HEK293 (cell line): Measurements from ENCODE around the gene EVI5L.

ENCODE experiments used
- CTCF ChIA-PET: fragments of 350-600 bp; formaldehyde crosslinking; extraction: SDS; loops from one replicate; lab custom pipeline; 2021; ENCODE audit warnings: antibody characterized with exemption; lab: Yijun Ruan, JAX
- POLR2A ChIA-PET: fragments of 300-600 bp; formaldehyde crosslinking; extraction: SDS; loops from one replicate; lab custom pipeline; 2020; ENCODE audit warnings: antibody characterized with exemption, inconsistent platforms; lab: Yijun Ruan, JAX
- H3K27ac ChIP-seq: fragments of 200-500 bp; sonication (Bioruptor generic); 2 replicates; pipeline ENCODE4 v1.5.1; 2014; ENCODE audit warnings: low read depth, low read length, control low read depth, inconsistent platforms; ENCODE audit errors: extremely low read depth
- H3K36me3 ChIP-seq, 2 experiments: fragments of 200-500 bp in 1 of 2; sonication (Bioruptor generic) in 1 of 2; 1 replicate in 1 of 2; 2 replicates in 1 of 2; pipeline ENCODE4 v1.5.1; 2014 to 2017; ENCODE audit warnings: inconsistent platforms in 2 of 2, low read length in 2 of 2; ENCODE audit not compliant: control insufficient read depth in 2 of 2, insufficient read depth in 1 of 2
- H3K4me1 ChIP-seq: fragments of 200-500 bp; sonication (Bioruptor generic); 2 replicates; pipeline ENCODE4 v1.5.1; 2014; ENCODE audit warnings: mild to moderate bottlenecking, low read length, inconsistent platforms; ENCODE audit not compliant: control insufficient read depth, insufficient read depth
- H3K4me3 ChIP-seq: 2 replicates; pipeline ENCODE4 v1.5.1; 2011; ENCODE audit warnings: low read depth, mild to moderate bottlenecking, control low read depth, low read length, moderate library complexity
- H3K9me3 ChIP-seq: fragments of 200-500 bp; sonication (Bioruptor generic); 2 replicates; pipeline ENCODE4 v1.5.1; 2014; ENCODE audit warnings: low read depth, low read length, inconsistent platforms; ENCODE audit not compliant: control insufficient read depth, insufficient read depth
- CTCF ChIP-seq: fragments of 450-650 bp; formaldehyde crosslinking; IDR thresholded peaks from 2 replicates; pipeline ENCODE4 v1.5.1; 2016; ENCODE audit warnings: missing biosample characterization, missing genetic modification characterization
- EGR2 ChIP-seq: fragments of 450-650 bp; formaldehyde crosslinking; IDR thresholded peaks from 2 replicates; pipeline ENCODE4 v1.5.1; 2016; ENCODE audit warnings: low read depth, missing biosample characterization, missing genetic modification characterization
- KLF1 ChIP-seq: fragments of 450-650 bp; formaldehyde crosslinking; IDR thresholded peaks from 2 replicates; pipeline ENCODE4 v1.5.1; 2016; ENCODE audit warnings: missing biosample characterization, missing genetic modification characterization
- KLF8 ChIP-seq: fragments of 450-650 bp; formaldehyde crosslinking; IDR thresholded peaks from 2 replicates; pipeline ENCODE4 v1.5.1; 2016; ENCODE audit warnings: missing biosample characterization, missing genetic modification characterization
- PATZ1 ChIP-seq: fragments of 450-650 bp; formaldehyde crosslinking; IDR thresholded peaks from 2 replicates; pipeline ENCODE4 v1.5.1; 2016; ENCODE audit warnings: missing biosample characterization, missing genetic modification characterization
- ZBTB10 ChIP-seq: fragments of 450-650 bp; formaldehyde crosslinking; IDR thresholded peaks from 2 replicates; pipeline ENCODE4 v1.5.1; 2016; ENCODE audit warnings: missing biosample characterization, missing genetic modification characterization
- ZFHX2 ChIP-seq: fragments of 450-650 bp; formaldehyde crosslinking; conservative IDR thresholded peaks from 2 replicates; pipeline ENCODE4 v1.5.1; 2016; ENCODE audit warnings: missing biosample characterization, missing genetic modification characterization
- ZFP37 ChIP-seq: fragments of 450-650 bp; formaldehyde crosslinking; IDR thresholded peaks from 2 replicates; pipeline ENCODE4 v1.5.1; 2016; ENCODE audit warnings: missing biosample characterization, missing genetic modification characterization
- ZNF248 ChIP-seq: fragments of 450-650 bp; formaldehyde crosslinking; IDR thresholded peaks from 2 replicates; pipeline ENCODE4 v1.5.1; 2017; ENCODE audit warnings: missing biosample characterization, missing genetic modification characterization
- ZNF335 ChIP-seq: fragments of 450-650 bp; formaldehyde crosslinking; conservative IDR thresholded peaks from 2 replicates; pipeline ENCODE4 v1.5.1; 2016; ENCODE audit warnings: missing biosample characterization, missing genetic modification characterization
- ZNF561 ChIP-seq: fragments of 450-650 bp; IDR thresholded peaks from 2 replicates; pipeline ENCODE4 v1.5.1; 2018; ENCODE audit warnings: missing biosample characterization, missing genetic modification characterization, borderline replicate concordance
- ZNF629 ChIP-seq: fragments of 450-650 bp; formaldehyde crosslinking; IDR thresholded peaks from 2 replicates; pipeline ENCODE4 v1.5.1; 2017; ENCODE audit warnings: missing biosample characterization, missing genetic modification characterization
- ZNF670 ChIP-seq: fragments of 450-650 bp; formaldehyde crosslinking; IDR thresholded peaks from 2 replicates; pipeline ENCODE4 v1.5.1; 2016; ENCODE audit warnings: missing biosample characterization, missing genetic modification characterization, low read depth
- ZNF747 ChIP-seq: fragments of 450-650 bp; formaldehyde crosslinking; IDR thresholded peaks from 2 replicates; pipeline ENCODE4 v1.5.1; 2016; ENCODE audit warnings: missing biosample characterization, missing genetic modification characterization

EVI5L gene

GRCh38 chr19:7911508-7912143 lies 81.6 kb downstream of the EVI5L start:
- H3K4me1 ChIP-seq: no peaks in the 10 kb centered on the region
- peaks cover 0 to 36% of the 10 kb centered on the region in 2 experiments; a peak in 2 of 3 replicates for H3K36me3 ChIP-seq
- no peaks in the 10 kb centered on the region for H3K9me3 ChIP-seq
- CTCF ChIA-PET: interaction anchor here (0.7 to 1.1 kb wide), 3 partner anchors 8 to 43 kb away, joined by 3 to 4 read pairs (median 3); partner anchors contain the start of gene SNAPC2
- no peak for TF ChIP-seq CTCF (tag by site-specific recombination)
- TF ChIP-seq ZNF561 (tag by site-specific recombination): no peak
- peak; percentile 6; the same call in 1 of the 2 replicates for TF ChIP-seq EGR2 (tag by site-specific recombination)
- 0 out of 2 replicates have a peak, but pooled peaks have one; percentile 20 for TF ChIP-seq KLF8
- TF ChIP-seq KLF1 (tag by site-specific recombination): peak; percentile 83
- TF ChIP-seq ZBTB10 (tag by site-specific recombination): 0 out of 2 replicates have a peak, but pooled peaks have one; percentile 33
- no peak for TF ChIP-seq ZNF629 (tag by site-specific recombination)
- TF ChIP-seq ZFHX2 (tag by site-specific recombination): peak; percentile 36; the same call in 1 of the 2 replicates
- TF ChIP-seq ZNF670 (tag by site-specific recombination): no peak
- no peak for TF ChIP-seq ZNF747 (tag by site-specific recombination)
- 0 out of 2 replicates have a peak, but pooled peaks have one; percentile 46 for TF ChIP-seq PATZ1 (tag by site-specific recombination)
- no peak for TF ChIP-seq ZNF248 (tag by site-specific recombination)
- H3K27ac ChIP-seq: no peak overlapping the region
- POLR2A ChIA-PET: interaction anchor here (1.1 to 2.3 kb wide), 3 partner anchors 8 to 14 kb away, joined by 3 to 15 read pairs (median 8); partner anchors contain the start of genes MAP2K7 and SNAPC2
- no peak overlapping the region for H3K4me3 ChIP-seq

DNA sequence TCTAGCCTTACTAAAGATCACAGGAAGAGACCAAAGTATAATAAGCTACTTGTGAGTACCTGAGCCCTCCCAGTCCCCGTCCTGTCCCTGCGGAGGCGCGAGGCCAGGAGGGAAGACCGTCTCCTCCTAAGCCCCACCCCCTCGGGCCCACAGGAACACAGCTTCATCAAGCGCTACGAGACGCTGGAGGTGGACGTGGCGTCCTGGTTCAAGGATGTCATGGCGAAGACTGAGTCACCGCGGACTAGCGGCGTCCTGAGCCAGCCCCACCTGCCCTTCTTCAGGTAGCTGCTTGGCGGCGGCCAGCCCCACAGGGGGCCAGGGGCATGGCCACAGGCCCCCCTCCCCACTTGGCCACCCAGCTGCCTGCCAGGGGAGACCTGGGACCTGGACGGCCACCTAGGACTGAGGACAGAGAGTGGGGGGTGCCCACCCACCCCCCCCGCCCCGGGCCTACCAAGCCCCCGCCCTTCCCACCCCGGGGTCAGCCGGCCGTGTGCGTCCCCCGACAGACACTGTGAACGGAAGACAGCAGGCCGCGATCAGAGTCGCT lies 82.2 kb downstream of the EVI5L start:
- Histone ChIP-seq H3K36me3 (peaks cover 0 to 34% of the 10 kb centered on the region in 2 experiments; a peak in 2 of 3 replicates), H3K4me3 (no peak overlapping the region), H3K9me3 (no peaks in the 10 kb centered on the region), H3K4me1 (no peaks in the 10 kb centered on the region; the same call in 1 of the 2 replicates), H3K27ac (no peak overlapping the region)
- ChIA-PET CTCF (interaction anchor here (0.9 to 1.1 kb wide), 2 partner anchors 32 to 43 kb away, joined by 3 to 4 read pairs; no protein-coding TSS in a partner anchor), POLR2A (interaction anchor here (1.1 to 2.3 kb wide), 3 partner anchors 8 to 15 kb away, joined by 3 to 15 read pairs (median 8); partner anchors contain the start of genes MAP2K7 and SNAPC2)
- no peak for TF ChIP-seq ZNF335 (tag by site-specific recombination)
- TF ChIP-seq KLF8: 0 out of 2 replicates have a peak, but pooled peaks have one; percentile 11
- TF ChIP-seq ZFP37 (tag by site-specific recombination): no peak
